Mononuclear cell (primary cell): ENCODE data around the gene ZNF432. TPM values are rescaled to one million over a fixed set of nuclear protein-coding genes. Genes with fewer than 3 reads are reported as not detected.
"Not testable (repeated sequence)": the region's sequence is repeated elsewhere in the genome, so short reads cannot be mapped to it uniquely, and the experiment has no call there.

Source experiments
- H3K27me3 ChIP-seq: 2 replicates; pipeline ENCODE4 v1.6.0; 2011; ENCODE audit warnings: low read length, control low read depth; ENCODE audit not compliant: insufficient read depth
- H3K4me1 ChIP-seq: 2 replicates; pipeline ENCODE4 v1.5.1; 2011; ENCODE audit warnings: mild to moderate bottlenecking, low read length, control low read depth; ENCODE audit not compliant: insufficient read depth
- H3K4me3 ChIP-seq: 2 replicates; pipeline ENCODE4 v1.5.1; 2011; ENCODE audit warnings: mild to moderate bottlenecking, low read length, moderate library complexity
- H3K9me3 ChIP-seq: 2 replicates; pipeline ENCODE4 v1.5.1; 2011; ENCODE audit warnings: low read depth, mild to moderate bottlenecking, control low read depth, low read length
- total RNA-seq: library from RNA; depleted of rRNA; stranded (reverse); fragments of >200 nt; gene quantifications from one replicate; pipeline ENCODE4 v1.2.3, GENCODE V29; 2012

Gene ZNF432
- total RNA-seq, 1 donor, result 15.7 TPM

GRCh38 chr19:52028027-52028779 is 20.4 kb downstream of the ZNF432 start, which contains the start of gene ZNF614:
TSS of gene ZNF614 (minus strand) at chr19:52028379. CDS start at chr19:52025745, 2,634 bp downstream.
- Histone ChIP-seq H3K27me3 (no peaks in the 10 kb centered on the region), H3K4me1 (peaks cover 7% of the 10 kb centered on the region), H3K9me3 (peaks cover 33% of the 10 kb centered on the region), H3K4me3 (peak within 1 kb of the TSS; percentile 67)

- peaks cover 22% of the 10 kb centered on the region for H3K9me3 ChIP-seq
- H3K4me3 ChIP-seq, H3K4me1 ChIP-seq, H3K27me3 ChIP-seq: not testable (repeated sequence)
These were observed 22.2 kb downstream of the ZNF432 start for GRCh38 chr19:52026255-52026990.

GRCh38 chr19:52024478-52024877 is 24.2 kb downstream of the ZNF432 start:
- H3K4me3 ChIP-seq, H3K27me3 ChIP-seq, H3K4me1 ChIP-seq: not testable (repeated sequence)
- H3K9me3 ChIP-seq, result peaks cover 35% of the 10 kb centered on the region

GRCh38 chr19:52022193-52022592 is 26.4 kb downstream of the ZNF432 start:
- H3K9me3 ChIP-seq, result peaks cover 58% of the 10 kb centered on the region
- H3K4me1 ChIP-seq, result peaks cover 2% of the 10 kb centered on the region
- no peaks in the 10 kb centered on the region for H3K27me3 ChIP-seq
- H3K4me3 ChIP-seq, result no peak overlapping the region

GRCh38 chr19:52020506-52020905 is 28.1 kb downstream of the ZNF432 start:
- Histone ChIP-seq H3K4me1 (no peaks in the 10 kb centered on the region), H3K27me3 (no peaks in the 10 kb centered on the region), H3K9me3 (peaks cover 75% of the 10 kb centered on the region), H3K4me3 (no peak overlapping the region)

GRCh38 chr19:52010674-52011073 is 38.0 kb downstream of the ZNF432 start:
- Histone ChIP-seq H3K4me3 (no peak overlapping the region), H3K4me1 (peaks cover 10% of the 10 kb centered on the region), H3K27me3 (no peaks in the 10 kb centered on the region), H3K9me3 (peaks cover 28% of the 10 kb centered on the region)

- Histone ChIP-seq H3K9me3 (peaks cover 26% of the 10 kb centered on the region), H3K4me1 (peaks cover 10% of the 10 kb centered on the region), H3K27me3 (no peaks in the 10 kb centered on the region), H3K4me3 (peak within 1 kb of the TSS; percentile 90)
These were observed 40.7 kb downstream of the ZNF432 start, which contains the start of gene ZNF615 for GRCh38 chr19:52007806-52008557. TSS of gene ZNF615 (minus strand) at chr19:52008211. CDS start at chr19:52003711, 4,500 bp downstream.

- peaks cover 10% of the 10 kb centered on the region for H3K4me1 ChIP-seq
- peaks cover 29% of the 10 kb centered on the region for H3K9me3 ChIP-seq
- peak overlapping the region; percentile 90 for H3K4me3 ChIP-seq
- no peaks in the 10 kb centered on the region for H3K27me3 ChIP-seq
These were observed 41.2 kb downstream of the ZNF432 start for GRCh38 chr19:52007451-52007805.

- Histone ChIP-seq H3K27me3 (no peaks in the 10 kb centered on the region), H3K4me1 (no peaks in the 10 kb centered on the region), H3K9me3 (peaks cover 93% of the 10 kb centered on the region), H3K4me3 (no peak overlapping the region)
These were observed 54.5 kb downstream of the ZNF432 start for GRCh38 chr19:51994048-51994644.

- H3K9me3 ChIP-seq, result peaks cover 87% of the 10 kb centered on the region
- no peaks in the 10 kb centered on the region for H3K27me3 ChIP-seq
- no peaks in the 10 kb centered on the region for H3K4me1 ChIP-seq
- no peak overlapping the region for H3K4me3 ChIP-seq
These were observed 55.2 kb downstream of the ZNF432 start for GRCh38 chr19:51993422-51993821.

- Histone ChIP-seq H3K4me1 (peaks cover 16% of the 10 kb centered on the region), H3K9me3 (peaks cover 58% of the 10 kb centered on the region), H3K4me3 (peak within 1 kb of the TSS; percentile 100), H3K27me3 (no peaks in the 10 kb centered on the region)
These were observed 62.0 kb downstream of the ZNF432 start, which contains the start of gene ZNF350 for GRCh38 chr19:51986309-51987291. TSS of gene ZNF350 (minus strand) at chr19:51986840. CDS start at chr19:51974360, 12,480 bp downstream.

- no peak overlapping the region for H3K4me3 ChIP-seq
These were observed 65.3 kb downstream of the ZNF432 start for GRCh38 chr19:51983361-51983760.

More at GRCh38 chr19:51983361-51983760, 65.3 kb downstream of the ZNF432 start:
- Histone ChIP-seq H3K27me3 (no peaks in the 10 kb centered on the region), H3K4me1 (peaks cover 16% of the 10 kb centered on the region), H3K9me3 (peaks cover 66% of the 10 kb centered on the region)
